GM21360 (cell line): ENCODE data around the gene ZNHIT2.
"Not testable (repeated sequence)": the region's sequence is repeated elsewhere in the genome, so short reads cannot be mapped to it uniquely, and the experiment has no call there.

ENCODE experiments used
- ATAC-seq: cut with Tn5 transposase; IDR thresholded peaks from one replicate; pipeline ENCODE4 v1.9.1; 2021; ENCODE audit warnings: mild to moderate bottlenecking, moderate library complexity; ENCODE audit not compliant: unreplicated experiment

The ZNHIT2 gene

GRCh38 chr11:65117206-65118096 is at the start of gene ZNHIT2:
ZNHIT2 (minus strand) TSS chr11:65117701; CDS start chr11:65117653, 48 bp downstream.
- peak; percentile 61 for ATAC-seq

- no peak for ATAC-seq
Measured at GRCh38 chr11:65166893-65167292, 49.4 kb upstream of the ZNHIT2 start.

GRCh38 chr11:65165410-65166317 is 48.2 kb upstream of the ZNHIT2 start:
- ATAC-seq: no peak

- no peak for ATAC-seq
Measured at GRCh38 chr11:65163684-65164083, 46.2 kb upstream of the ZNHIT2 start.

GRCh38 chr11:65160643-65161042 is 43.1 kb upstream of the ZNHIT2 start:
- no peak for ATAC-seq

- no peak for ATAC-seq
Measured at GRCh38 chr11:65159012-65159411, 41.5 kb upstream of the ZNHIT2 start.

- ATAC-seq: no peak
Measured at GRCh38 chr11:65157336-65157735, 39.8 kb upstream of the ZNHIT2 start.

GRCh38 chr11:65156926-65157325 is 39.4 kb upstream of the ZNHIT2 start:
- no peak for ATAC-seq

- ATAC-seq: no peak
Measured at GRCh38 chr11:65156256-65156655, 38.8 kb upstream of the ZNHIT2 start.

- no peak for ATAC-seq
Measured at GRCh38 chr11:65152122-65152521, 34.6 kb upstream of the ZNHIT2 start.

- no peak for ATAC-seq
Measured at GRCh38 chr11:65151331-65151899, 33.9 kb upstream of the ZNHIT2 start.

GRCh38 chr11:65150509-65151299 is 33.2 kb upstream of the ZNHIT2 start:
- no peak for ATAC-seq

- not testable (repeated sequence) for ATAC-seq
Measured at GRCh38 chr11:65150131-65150508, 32.6 kb upstream of the ZNHIT2 start.

GRCh38 chr11:65148657-65149056 is 31.2 kb upstream of the ZNHIT2 start:
- ATAC-seq: no peak

GRCh38 chr11:65147352-65148075 is 30.0 kb upstream of the ZNHIT2 start:
- no peak for ATAC-seq

GRCh38 chr11:65141896-65142494 is 24.5 kb upstream of the ZNHIT2 start:
- no peak for ATAC-seq

GRCh38 chr11:65136515-65137096 is 19.1 kb upstream of the ZNHIT2 start:
- ATAC-seq: no peak

GRCh38 chr11:65135633-65136145 is 18.2 kb upstream of the ZNHIT2 start:
- ATAC-seq: no peak
